ENCODE measurements around the gene ZNF598.

The ZNF598 gene

DNA sequence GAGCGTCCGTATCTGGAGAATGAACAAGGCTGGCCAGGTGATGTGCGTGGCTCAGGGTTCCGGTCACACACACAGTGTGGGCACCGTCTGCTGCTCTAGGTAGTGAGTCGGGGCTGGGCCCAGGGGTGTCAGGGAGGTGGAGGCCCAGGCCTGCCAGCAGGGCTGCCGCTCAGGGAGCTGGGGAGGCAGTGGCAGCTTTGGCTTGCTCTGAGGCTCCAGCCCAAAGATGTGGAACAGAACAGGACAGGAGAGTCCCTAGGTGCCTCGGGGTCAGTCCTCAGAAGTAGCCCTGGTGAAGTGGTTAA is 33.5 kb downstream of the ZNF598 start:
- H3K4me1 Mint-ChIP-seq (ENCODE audit: low read depth): peaks cover 20% of the 10 kb centered on the region
- no peak for DNase-seq
- H3K27me3 Mint-ChIP-seq: peaks cover 17% of the 10 kb centered on the region
- H3K27ac Mint-ChIP-seq: no peak overlapping the region
- H3K36me3 Mint-ChIP-seq (ENCODE audit: low read depth): peaks cover 73% of the 10 kb centered on the region
- H3K4me3 Mint-ChIP-seq: no peak overlapping the region
- no peaks in the 10 kb centered on the region for H3K9me3 Mint-ChIP-seq

DNA sequence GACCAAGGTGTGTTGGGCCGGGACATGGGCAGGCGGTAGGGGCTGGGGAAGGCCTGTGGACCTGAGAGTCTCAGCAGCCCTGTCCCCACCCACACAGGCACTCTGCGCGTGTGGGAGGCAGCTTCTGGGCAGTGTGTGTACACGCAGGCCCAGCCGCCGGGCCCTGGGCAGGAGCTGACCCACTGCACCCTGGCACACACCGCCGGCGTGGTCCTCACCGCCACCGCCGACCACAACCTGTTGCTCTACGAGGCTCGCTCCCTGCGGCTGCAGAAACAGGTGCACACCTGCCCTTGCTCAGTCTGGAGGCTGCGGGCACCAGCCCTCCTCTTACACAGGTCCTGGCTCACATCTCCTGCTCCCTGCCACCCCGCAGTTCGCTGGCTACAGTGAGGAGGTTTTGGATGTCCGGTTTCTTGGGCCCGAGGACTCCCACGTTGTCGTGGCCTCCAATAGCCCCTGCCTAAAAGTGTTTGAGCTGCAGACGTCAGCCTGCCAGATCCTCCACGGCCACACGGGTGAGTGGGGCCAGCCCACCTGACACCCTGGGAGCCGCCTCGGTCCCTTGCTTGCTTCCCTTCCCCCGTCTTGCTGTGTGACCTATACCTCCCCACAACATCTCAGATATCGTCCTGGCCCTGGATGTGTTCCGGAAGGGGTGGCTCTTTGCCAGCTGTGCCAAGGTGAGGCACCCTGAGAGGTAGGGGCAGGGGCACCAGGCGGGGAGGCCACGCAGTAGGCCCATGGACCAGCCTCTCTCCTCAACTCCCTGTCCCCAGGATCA is 34.0 kb downstream of the ZNF598 start:
- Mint-ChIP-seq H3K4me3 (no peak overlapping the region), H3K27me3 (peaks cover 12% of the 10 kb centered on the region)

DNA sequence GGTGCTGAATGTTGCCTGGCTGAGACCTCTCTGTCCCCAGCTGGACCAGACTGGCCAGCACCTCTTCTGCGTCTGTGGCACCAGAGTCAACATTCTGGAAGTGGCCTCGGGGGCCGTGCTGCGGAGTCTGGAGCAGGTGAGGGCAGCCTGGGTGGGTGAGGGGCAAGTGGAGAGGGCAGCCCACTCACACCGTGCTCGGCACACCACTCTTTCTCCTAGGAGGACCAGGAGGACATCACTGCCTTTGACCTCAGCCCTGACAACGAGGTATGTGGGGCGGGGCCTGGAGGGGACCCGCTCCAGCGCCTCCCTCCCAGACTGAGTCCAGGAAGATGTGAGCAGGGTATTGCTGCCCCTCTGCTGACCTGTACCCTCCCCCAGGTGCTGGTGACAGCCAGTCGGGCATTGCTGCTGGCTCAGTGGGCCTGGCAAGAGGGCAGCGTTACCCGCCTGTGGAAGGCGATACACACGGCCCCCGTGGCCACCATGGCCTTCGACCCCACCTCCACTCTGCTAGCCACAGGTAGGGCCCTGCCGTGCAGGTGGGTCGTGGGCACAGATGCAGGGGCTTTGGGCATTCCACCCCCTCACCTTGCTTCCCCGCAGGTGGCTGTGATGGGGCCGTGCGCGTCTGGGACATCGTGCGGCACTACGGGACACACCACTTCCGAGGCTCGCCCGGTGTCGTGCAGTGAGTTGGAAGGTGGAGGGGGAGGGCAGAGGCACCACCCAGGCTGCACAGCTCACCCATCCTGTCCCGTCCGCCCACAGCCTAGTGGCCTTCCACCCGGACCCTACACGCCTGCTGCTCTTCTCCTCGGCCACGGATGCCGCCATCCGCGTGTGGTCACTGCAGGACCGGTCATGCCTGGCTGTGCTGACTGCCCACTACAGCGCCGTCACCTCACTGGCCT is 35.2 kb downstream of the ZNF598 start:
- Mint-ChIP-seq H3K9me3 (no peaks in the 10 kb centered on the region), H3K4me3 (no peak overlapping the region), H3K27me3 (peaks cover 1% of the 10 kb centered on the region), H3K36me3 (ENCODE audit: low read depth) (peaks cover 74% of the 10 kb centered on the region), H3K4me1 (ENCODE audit: low read depth) (peaks cover 26% of the 10 kb centered on the region), H3K27ac (no peak overlapping the region)
- no peak for DNase-seq

More for the DNA sequence above, 34.0 kb downstream of the ZNF598 start:
- peaks cover 25% of the 10 kb centered on the region for H3K4me1 Mint-ChIP-seq (ENCODE audit: low read depth)
- DNase-seq: no peak
- no peak overlapping the region for H3K27ac Mint-ChIP-seq
- H3K36me3 Mint-ChIP-seq (ENCODE audit: low read depth): peaks cover 73% of the 10 kb centered on the region
- no peaks in the 10 kb centered on the region for H3K9me3 Mint-ChIP-seq

DNA sequence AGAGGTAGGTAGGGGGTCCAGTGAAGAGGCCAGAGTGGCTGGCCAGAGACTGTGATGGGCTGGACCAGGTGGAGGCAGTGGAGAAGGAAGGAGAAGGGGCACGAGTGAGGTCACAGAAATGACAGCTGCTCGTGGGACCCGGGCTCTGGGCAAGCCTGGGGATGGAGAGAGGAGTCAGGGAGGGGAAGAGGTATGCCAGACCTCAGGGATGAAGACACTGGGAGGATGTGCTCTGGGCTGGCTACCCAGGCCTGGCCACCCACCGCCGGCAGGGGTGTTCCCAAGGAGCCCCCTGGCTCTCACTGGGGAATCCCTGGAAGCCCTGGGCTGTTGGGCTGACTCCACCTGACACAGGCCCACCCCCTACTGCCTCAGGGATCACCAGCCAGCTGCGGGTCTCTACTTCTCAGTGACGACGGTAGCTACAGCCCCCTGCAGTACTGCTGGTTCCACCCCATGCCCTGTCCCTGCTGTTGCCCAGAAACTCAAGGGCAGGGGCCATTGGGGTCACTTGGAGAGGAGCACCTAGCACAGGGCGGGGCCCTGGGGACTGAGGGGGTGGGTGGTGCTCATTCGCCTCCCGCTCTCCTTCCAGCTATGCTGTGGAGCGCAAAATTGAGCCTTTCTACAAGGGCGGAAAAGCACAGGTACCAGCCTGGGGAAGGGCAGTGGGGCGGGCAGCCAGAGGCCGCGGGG is 36.0 kb downstream of the ZNF598 start:
- DNase-seq: no peak
- H3K4me1 Mint-ChIP-seq (ENCODE audit: low read depth): peaks cover 25% of the 10 kb centered on the region
- H3K27me3 Mint-ChIP-seq: no peaks in the 10 kb centered on the region
- H3K4me3 Mint-ChIP-seq: peak overlapping the region; percentile 95
- H3K36me3 Mint-ChIP-seq (ENCODE audit: low read depth): peaks cover 71% of the 10 kb centered on the region
- H3K9me3 Mint-ChIP-seq: no peaks in the 10 kb centered on the region
- no peak overlapping the region for H3K27ac Mint-ChIP-seq

DNA sequence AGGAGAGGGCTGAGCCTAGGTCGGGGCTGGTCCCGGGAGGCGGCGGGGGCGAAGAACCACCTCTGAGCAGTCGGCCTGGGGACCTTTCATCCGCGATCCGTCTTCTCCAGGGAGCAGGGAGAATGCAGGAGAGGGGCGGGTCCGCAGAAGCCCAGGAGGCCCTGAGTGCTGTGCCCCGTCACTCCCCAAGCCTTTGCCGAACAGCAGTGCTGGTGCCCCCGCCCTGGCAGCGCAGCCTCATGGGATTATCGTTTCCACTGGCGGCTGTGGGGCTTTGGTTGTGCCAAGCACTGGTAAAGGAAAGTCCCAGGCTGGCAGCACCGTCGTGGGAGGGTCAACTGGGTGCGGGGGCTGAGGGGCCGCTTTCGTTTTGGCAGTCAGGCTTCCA is 37.1 kb downstream of the ZNF598 start:
- Mint-ChIP-seq H3K27ac (peak overlapping the region; percentile 96), H3K9me3 (no peaks in the 10 kb centered on the region), H3K4me3 (peak overlapping the region; percentile 95), H3K4me1 (ENCODE audit: low read depth) (peaks cover 25% of the 10 kb centered on the region), H3K36me3 (ENCODE audit: low read depth) (peaks cover 69% of the 10 kb centered on the region), H3K27me3 (no peaks in the 10 kb centered on the region)
- no peak for DNase-seq

DNA sequence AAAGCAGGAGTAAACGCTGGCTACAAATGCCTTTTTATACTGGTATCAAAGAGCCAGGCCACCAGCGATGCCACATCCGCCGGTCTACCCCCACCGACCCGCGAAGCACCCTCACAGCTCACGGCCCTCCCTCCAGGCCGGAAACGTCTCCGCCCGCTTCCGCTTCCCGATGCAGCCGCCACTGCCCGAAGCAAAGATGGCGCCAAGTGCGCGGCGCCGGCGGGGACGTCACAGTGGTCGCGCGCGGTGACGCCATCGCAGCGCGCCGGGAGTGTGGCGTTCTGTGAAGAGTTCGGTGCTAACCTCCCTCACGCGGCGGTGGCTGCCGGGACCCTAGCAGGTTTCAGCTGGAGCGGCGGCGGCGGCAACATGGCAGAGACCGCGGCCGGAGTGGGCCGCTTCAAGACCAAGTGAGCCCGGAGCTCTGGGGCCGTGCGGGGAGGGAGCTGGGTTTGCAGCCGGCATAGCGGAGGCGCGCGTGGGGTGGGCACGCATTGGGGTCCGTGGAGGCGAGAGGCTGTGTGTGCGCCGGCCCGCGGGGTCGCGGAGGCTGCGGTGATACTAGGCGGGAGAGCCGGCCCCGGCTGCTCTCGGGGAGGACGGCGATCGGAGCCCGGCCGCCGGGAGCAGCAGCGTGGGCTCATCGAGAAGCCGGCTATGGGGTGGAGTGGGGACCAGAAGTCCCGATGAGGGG is 37.7 kb downstream of the ZNF598 start, which contains the start of gene TBL3:
Gene TBL3 (plus strand): TSS at position 258 of the 694 bp plus-strand sequence. CDS start 112 bp downstream, at position 370.
- Mint-ChIP-seq H3K4me1 (ENCODE audit: low read depth) (peaks cover 25% of the 10 kb centered on the region), H3K36me3 (ENCODE audit: low read depth) (peaks cover 69% of the 10 kb centered on the region), H3K27ac (peak within 1 kb of the TSS; percentile 96), H3K27me3 (no peaks in the 10 kb centered on the region), H3K9me3 (no peaks in the 10 kb centered on the region), H3K4me3 (peak within 1 kb of the TSS; percentile 95)
- peak; percentile 99 for DNase-seq

DNA sequence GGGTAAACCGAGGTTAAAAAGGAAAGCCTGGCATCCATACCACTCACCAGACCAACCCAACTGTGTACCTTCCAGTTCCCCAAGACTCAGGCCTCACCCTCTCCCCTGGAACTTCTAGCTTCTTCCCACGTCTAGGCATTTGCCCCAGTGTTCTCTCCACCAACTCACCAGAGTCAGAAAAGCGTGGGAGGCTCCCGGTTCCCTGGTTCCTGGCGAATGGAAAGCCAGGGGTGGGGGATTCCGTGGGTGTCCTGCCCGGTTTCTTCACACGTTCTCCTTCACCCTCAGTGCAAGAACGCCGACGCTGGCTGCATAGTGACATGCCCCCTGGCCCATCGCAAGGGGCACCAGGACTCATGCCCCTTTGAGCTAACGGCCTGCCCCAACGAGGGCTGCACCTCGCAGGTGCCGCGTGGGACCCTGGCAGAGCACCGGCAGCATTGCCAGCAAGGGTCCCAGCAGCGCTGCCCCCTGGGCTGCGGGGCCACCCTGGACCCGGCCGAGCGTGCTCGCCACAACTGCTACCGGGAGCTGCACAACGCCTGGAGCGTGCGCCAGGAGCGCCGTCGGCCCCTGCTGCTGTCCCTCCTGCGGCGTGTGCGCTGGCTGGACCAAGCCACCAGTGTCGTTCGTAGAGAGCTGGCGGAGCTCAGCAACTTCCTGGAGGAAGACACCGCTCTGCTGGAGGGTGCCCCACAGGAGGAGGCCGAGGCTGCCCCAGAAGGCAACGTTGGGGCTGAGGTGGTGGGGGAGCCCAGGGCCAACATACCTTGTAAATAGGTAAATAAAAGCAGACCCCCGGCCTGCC is 41.3 kb downstream of the ZNF598 start:
- H3K4me1 Mint-ChIP-seq (ENCODE audit: low read depth): peaks cover 31% of the 10 kb centered on the region
- DNase-seq: no peak
- peaks cover 63% of the 10 kb centered on the region for H3K36me3 Mint-ChIP-seq (ENCODE audit: low read depth)
- H3K27me3 Mint-ChIP-seq: no peaks in the 10 kb centered on the region
- no peak overlapping the region for H3K27ac Mint-ChIP-seq
- no peak overlapping the region for H3K4me3 Mint-ChIP-seq
- H3K9me3 Mint-ChIP-seq: no peaks in the 10 kb centered on the region

DNA sequence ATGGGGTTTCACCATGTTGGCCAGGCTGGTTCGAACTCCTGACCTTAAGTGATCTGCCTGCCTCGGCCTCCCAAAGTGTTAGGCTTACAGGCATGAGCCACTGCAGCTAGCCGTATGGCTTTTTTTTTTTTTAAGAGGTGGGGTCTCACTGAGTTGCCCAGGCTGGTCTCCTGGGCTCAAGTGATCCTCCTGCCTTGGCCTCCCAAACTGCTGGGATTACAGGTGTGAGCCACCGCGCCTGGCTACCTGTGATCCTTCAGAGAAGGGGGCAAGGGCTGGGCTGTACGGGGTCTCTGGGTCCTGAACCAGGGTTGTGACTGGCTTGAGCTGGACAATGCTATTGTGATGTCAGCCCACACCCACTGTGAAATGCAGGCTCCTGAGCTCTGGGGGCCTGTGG is 43.2 kb downstream of the ZNF598 start, which contains the start of gene RNF151:
Gene RNF151 (plus strand): TSS at position 397 of the 400 bp plus-strand sequence. CDS start 26 bp downstream, outside the sequence.
- Mint-ChIP-seq H3K4me3 (peak within 1 kb of the TSS; percentile 87), H3K4me1 (ENCODE audit: low read depth) (peaks cover 34% of the 10 kb centered on the region), H3K27ac (peak within 1 kb of the TSS; percentile 94), H3K36me3 (ENCODE audit: low read depth) (peaks cover 64% of the 10 kb centered on the region), H3K27me3 (no peaks in the 10 kb centered on the region), H3K9me3 (no peaks in the 10 kb centered on the region)
- DNase-seq: no peak

DNA sequence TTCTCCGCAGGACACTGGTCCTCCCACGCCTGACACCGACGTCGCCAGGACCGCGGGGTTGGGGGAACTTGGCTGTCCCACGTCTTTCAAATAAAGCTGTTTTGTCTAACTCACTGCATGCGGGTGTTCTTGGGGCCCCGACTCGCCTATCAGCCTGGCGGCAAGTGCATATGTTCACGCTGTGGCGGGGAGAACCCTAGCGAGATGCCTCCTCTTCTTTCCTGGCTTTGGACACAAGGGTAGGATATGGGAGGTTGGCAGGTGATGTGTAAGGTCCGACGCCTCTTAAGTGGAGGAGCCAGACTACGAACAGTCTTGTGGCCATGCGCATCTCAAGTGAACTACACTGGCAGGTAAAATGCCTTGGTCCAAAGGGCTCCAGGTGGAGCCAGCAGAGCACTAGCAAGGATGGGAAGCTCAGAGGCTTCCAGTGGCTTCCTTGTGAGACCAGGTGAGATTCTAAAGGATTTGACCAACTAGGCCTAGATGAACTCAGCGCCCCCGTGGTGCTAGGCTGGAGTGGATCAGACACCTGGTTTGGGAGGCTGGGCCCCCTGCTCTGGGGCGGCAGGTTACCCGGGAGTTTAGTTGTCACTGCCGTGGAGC is 44.1 kb downstream of the ZNF598 start:
- no peaks in the 10 kb centered on the region for H3K9me3 Mint-ChIP-seq
- H3K4me3 Mint-ChIP-seq: peak overlapping the region; percentile 87
- H3K4me1 Mint-ChIP-seq (ENCODE audit: low read depth): peaks cover 37% of the 10 kb centered on the region
- no peak for DNase-seq
- H3K27ac Mint-ChIP-seq: peak overlapping the region; percentile 94
- no peaks in the 10 kb centered on the region for H3K27me3 Mint-ChIP-seq
- H3K36me3 Mint-ChIP-seq (ENCODE audit: low read depth): peaks cover 71% of the 10 kb centered on the region

DNA sequence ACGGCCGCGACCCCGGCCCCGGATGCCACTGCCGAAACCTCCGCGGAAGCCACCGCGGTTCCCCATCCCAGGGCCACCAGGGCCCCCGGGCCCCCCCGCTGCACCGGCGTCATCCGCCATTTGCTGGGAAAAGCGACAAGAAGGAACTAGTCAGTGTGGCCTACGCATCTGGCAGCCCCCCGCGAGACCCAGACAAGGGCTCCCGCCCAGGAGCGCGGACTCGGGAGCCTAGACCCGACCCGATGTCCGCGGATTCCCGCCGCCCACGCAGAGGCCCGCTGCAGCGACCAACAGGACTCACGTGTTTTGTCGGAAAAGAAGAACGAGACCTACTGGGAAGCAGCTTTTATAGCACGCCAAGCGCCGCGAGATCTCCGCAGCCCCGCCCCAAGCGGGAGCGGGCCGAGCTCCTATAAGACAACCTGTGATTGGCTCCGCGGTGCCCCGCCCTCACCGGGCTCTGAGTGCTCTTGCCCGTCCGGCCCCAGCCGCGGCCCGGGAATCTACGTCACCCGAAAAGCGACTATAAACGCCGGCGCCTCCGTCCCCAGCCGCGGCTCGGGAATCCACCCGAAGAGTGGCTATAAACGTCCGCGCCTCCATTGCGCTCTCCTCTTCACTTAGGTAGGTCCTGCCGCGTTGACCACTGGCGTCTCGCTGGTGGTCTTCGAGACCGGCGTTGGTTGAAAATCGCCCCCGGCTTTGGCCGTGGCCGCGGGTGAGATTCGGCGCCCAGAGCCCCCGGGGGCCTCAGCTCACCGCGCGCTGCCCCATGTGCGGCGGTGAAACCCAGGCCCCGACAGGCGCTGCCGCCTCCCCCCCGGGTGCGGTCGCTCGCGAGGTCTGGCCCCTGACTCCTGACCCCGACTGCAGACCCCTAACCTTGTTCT is 44.9 kb downstream of the ZNF598 start, which contains the start of gene RPS2:
Gene RPS2 (minus strand): TSS at position 321 of the 890 bp plus-strand sequence. CDS start 201 bp downstream, at position 120.
- peak within 1 kb of the TSS; percentile 87 for H3K4me3 Mint-ChIP-seq
- no peaks in the 10 kb centered on the region for H3K9me3 Mint-ChIP-seq
- peak; percentile 99 for DNase-seq
- peak within 1 kb of the TSS; percentile 94 for H3K27ac Mint-ChIP-seq
- no peaks in the 10 kb centered on the region for H3K27me3 Mint-ChIP-seq
- peaks cover 77% of the 10 kb centered on the region for H3K36me3 Mint-ChIP-seq (ENCODE audit: low read depth)
- H3K4me1 Mint-ChIP-seq (ENCODE audit: low read depth): peaks cover 37% of the 10 kb centered on the region

DNA sequence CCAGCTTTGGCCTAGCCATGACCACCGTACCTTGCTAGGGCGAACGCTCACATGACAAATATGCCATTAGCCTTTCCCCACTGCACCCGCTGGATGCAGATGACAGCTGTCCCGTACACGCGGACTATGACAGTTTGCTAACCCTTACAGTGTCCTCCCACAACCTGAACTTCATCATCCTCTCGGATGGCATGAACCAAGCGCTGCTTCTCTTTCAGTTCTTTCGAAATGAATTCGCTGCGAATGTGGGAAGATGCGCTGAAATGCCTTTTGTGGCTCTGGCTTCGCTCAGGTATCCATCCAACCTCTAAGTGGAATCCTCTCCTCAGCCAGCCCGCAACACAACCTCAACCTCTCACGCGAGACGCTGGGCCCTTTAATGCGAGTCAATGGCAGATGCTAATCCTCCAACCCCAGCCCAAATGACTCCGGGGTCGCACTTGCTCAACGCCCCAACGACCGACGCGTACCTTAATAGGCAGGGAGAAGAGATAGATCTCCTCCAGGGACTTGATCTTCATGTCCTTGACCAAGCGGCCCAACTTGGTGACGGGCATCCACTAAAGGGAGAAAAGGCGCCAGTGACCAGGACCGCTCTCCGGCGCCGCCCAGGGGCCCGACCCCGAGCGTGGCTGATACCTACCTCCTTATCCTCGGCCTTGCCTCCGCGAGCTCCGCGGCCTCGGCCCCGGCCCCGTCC is 45.7 kb downstream of the ZNF598 start:
- Mint-ChIP-seq H3K4me1 (ENCODE audit: low read depth) (peaks cover 39% of the 10 kb centered on the region), H3K4me3 (peak overlapping the region; percentile 87), H3K36me3 (ENCODE audit: low read depth) (peaks cover 81% of the 10 kb centered on the region), H3K9me3 (no peaks in the 10 kb centered on the region), H3K27ac (peak overlapping the region; percentile 94), H3K27me3 (no peaks in the 10 kb centered on the region)
- DNase-seq: no peak

Measured in activated T-cell treated with anti-CD3 and anti-CD28 coated beads, Interleukin-2, amount 50 U/mL, for 24 hours (primary cell).